Calu3 (cell line): Measurements from ENCODE around the gene OSMR. TPM values are rescaled to one million over a fixed set of nuclear protein-coding genes. Genes with fewer than 3 reads are reported as not detected.

Experiments
- BruUV-seq: library from RNA; stranded (reverse); fragments of 400-500 nt; replicated peaks from 2 replicates; lab custom pipeline; 2021; lab: Mats Ljungman, UMichigan
- CTCF ChIA-PET: fragments of 300-600 bp; sonication (Branson Sonifier 250); formaldehyde crosslinking; loops from one replicate; lab custom pipeline; 2022; ENCODE audit warnings: antibody characterized with exemption; lab: Charles Lee
- DNase-seq: peaks from one replicate; pipeline ENCODE4 v3.0.0; 2022
- H3K27ac Mint-ChIP-seq: one replicate; pipeline ENCODE4 v1.8.0; 2022; ENCODE audit warnings: mixed read lengths; ENCODE audit not compliant: unreplicated experiment
- H3K27me3 Mint-ChIP-seq: one replicate; pipeline ENCODE4 v1.8.0; 2022; ENCODE audit warnings: mixed read lengths; ENCODE audit not compliant: unreplicated experiment
- H3K36me3 Mint-ChIP-seq: one replicate; pipeline ENCODE4 v1.8.0; 2022; ENCODE audit warnings: mild to moderate bottlenecking, moderate library complexity, mixed read lengths; ENCODE audit not compliant: insufficient read depth, unreplicated experiment
- H3K4me1 Mint-ChIP-seq: one replicate; pipeline ENCODE4 v1.8.0; 2022; ENCODE audit warnings: mild to moderate bottlenecking, low read depth, mixed read lengths; ENCODE audit not compliant: unreplicated experiment
- H3K4me3 Mint-ChIP-seq: one replicate; pipeline ENCODE4 v1.8.0; 2022; ENCODE audit warnings: mild to moderate bottlenecking, low read depth, moderate library complexity, mixed read lengths; ENCODE audit not compliant: unreplicated experiment
- H3K9me3 Mint-ChIP-seq: one replicate; pipeline ENCODE4 v1.8.0; 2022; ENCODE audit warnings: low read depth, mixed read lengths; ENCODE audit not compliant: unreplicated experiment
- intact Hi-C: fragments of 100-400 bp; cut with micrococcal nuclease; formaldehyde crosslinking; loops from one replicate; pipeline ENCODE4 v1.10.0; 2022; ENCODE audit not compliant: unreplicated experiment
- total RNA-seq: library from RNA; stranded (reverse); gene quantifications from 2 replicates; pipeline ENCODE4 v1.2.3, GENCODE V29; 2022
- TF ChIP-seq, protein P1 (sequence below): fragments of 200-600 bp; IDR thresholded peaks from one replicate; pipeline ENCODE4 v1.8.0; 2022; ENCODE audit warnings: antibody characterized with exemption; ENCODE audit not compliant: unreplicated experiment

The OSMR gene
- total RNA-seq, 1 experiment from 2014 or later, result 76.4 TPM

DNA sequence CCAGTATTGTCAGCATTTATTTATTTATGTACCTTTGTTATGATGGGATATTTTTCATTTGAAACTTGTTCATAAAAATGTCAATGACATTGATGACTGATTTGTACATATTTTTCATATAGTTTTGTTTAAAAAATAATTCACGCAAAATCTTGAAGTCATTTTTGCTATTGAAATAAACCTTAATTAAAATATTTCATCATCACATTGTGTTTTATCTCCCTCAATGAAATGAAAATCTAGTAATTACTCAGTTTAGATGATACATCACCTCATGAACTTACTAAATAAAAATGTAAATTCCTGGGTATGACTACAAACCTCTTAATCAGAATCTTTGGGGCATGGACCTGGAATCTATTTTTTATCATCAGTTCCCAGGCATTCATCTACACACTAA lies 89.6 kb downstream of the OSMR start:
- DNase-seq, result no peak
- CTCF ChIA-PET, result no interaction called here
- H3K9me3 Mint-ChIP-seq, result no peaks in the 10 kb centered on the region
- intact Hi-C loops, result no loop called here
- H3K27ac Mint-ChIP-seq, result no peak overlapping the region
- H3K36me3 Mint-ChIP-seq, result peaks cover 27% of the 10 kb centered on the region
- TF ChIP-seq, protein P1, sequence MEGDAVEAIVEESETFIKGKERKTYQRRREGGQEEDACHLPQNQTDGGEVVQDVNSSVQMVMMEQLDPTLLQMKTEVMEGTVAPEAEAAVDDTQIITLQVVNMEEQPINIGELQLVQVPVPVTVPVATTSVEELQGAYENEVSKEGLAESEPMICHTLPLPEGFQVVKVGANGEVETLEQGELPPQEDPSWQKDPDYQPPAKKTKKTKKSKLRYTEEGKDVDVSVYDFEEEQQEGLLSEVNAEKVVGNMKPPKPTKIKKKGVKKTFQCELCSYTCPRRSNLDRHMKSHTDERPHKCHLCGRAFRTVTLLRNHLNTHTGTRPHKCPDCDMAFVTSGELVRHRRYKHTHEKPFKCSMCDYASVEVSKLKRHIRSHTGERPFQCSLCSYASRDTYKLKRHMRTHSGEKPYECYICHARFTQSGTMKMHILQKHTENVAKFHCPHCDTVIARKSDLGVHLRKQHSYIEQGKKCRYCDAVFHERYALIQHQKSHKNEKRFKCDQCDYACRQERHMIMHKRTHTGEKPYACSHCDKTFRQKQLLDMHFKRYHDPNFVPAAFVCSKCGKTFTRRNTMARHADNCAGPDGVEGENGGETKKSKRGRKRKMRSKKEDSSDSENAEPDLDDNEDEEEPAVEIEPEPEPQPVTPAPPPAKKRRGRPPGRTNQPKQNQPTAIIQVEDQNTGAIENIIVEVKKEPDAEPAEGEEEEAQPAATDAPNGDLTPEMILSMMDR, result no peak
- no TSS peak for BruUV-seq
- H3K4me3 Mint-ChIP-seq, result no peak overlapping the region
- no peaks in the 10 kb centered on the region for H3K4me1 Mint-ChIP-seq
- no peaks in the 10 kb centered on the region for H3K27me3 Mint-ChIP-seq

DNA sequence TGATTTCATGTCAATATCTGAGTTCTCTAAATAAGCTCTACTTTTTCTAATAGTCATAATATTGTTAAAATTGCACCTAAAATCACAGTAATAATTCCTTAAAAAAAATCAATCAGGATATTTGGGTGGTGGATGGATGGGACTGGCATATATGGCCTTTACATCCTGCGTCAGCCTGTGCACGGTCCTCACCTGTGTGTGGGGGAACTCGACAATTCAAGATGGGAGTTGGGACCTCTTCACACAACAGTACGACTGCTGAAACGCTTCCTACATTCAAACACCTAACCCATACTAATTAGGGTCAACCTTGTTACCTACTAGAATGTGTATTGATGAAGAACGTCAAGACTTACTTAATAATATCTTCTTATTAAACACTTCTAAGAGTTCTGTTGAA lies 90.5 kb downstream of the OSMR start:
- Mint-ChIP-seq H3K36me3 (peaks cover 27% of the 10 kb centered on the region), H3K9me3 (no peaks in the 10 kb centered on the region), H3K27ac (no peak overlapping the region), H3K4me3 (no peak overlapping the region), H3K4me1 (no peaks in the 10 kb centered on the region), H3K27me3 (no peaks in the 10 kb centered on the region)
- DNase-seq, result no peak
- no TSS peak for BruUV-seq
- TF ChIP-seq, protein P1, result no peak
- intact Hi-C loops, result no loop called here
- CTCF ChIA-PET, result no interaction called here

DNA sequence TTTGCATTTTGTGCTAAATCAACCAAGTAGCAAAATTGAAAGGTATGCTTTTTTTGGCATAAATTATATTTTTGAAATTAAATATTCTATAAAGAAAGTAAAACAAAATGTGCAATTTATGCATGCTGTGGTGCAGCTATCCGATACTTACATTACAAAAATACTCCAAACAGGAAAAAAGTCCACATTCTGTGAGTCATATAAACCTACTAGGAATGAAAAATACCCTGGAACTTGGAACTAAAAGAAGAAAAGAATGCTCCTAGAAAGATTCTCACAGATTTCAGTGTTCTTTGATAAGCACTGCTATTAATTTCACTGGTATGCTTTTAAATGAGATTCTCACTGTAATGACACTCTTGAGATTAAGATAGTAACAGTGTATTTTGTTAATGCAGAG lies 92.6 kb downstream of the OSMR start:
- no peak overlapping the region for H3K4me3 Mint-ChIP-seq
- CTCF ChIA-PET, result no interaction called here
- H3K4me1 Mint-ChIP-seq, result no peaks in the 10 kb centered on the region
- H3K9me3 Mint-ChIP-seq, result no peaks in the 10 kb centered on the region
- H3K27ac Mint-ChIP-seq, result no peak overlapping the region
- no peaks in the 10 kb centered on the region for H3K27me3 Mint-ChIP-seq
- BruUV-seq, result no TSS peak
- H3K36me3 Mint-ChIP-seq, result peaks cover 26% of the 10 kb centered on the region
- TF ChIP-seq, protein P1, result no peak
- intact Hi-C loops, result no loop called here
- no peak for DNase-seq

DNA sequence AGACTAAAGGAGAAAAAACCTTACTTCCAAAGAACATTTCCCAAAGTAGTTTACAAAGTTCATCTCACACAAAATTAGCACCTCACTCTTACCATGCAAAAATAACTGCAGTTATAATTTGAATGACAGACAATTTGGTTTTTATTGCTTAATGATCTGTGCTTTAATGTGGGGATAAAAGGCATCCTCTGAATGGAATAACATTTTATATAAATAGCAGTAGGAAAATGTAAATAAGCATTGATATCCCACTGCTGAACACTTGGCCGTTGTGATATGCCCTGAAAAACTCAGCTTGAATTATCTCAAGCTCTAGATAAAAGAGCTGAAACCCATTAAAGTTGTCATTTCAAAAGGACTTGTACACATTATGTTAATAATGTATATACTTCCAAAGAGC lies 93.2 kb downstream of the OSMR start:
- H3K4me1 Mint-ChIP-seq, result no peaks in the 10 kb centered on the region
- CTCF ChIA-PET, result no interaction called here
- H3K36me3 Mint-ChIP-seq, result peaks cover 23% of the 10 kb centered on the region
- intact Hi-C loops, result no loop called here
- H3K27me3 Mint-ChIP-seq, result no peaks in the 10 kb centered on the region
- TF ChIP-seq, protein P1, result no peak
- no peaks in the 10 kb centered on the region for H3K9me3 Mint-ChIP-seq
- no peak for DNase-seq
- BruUV-seq, result no TSS peak
- H3K27ac Mint-ChIP-seq, result no peak overlapping the region
- no peak overlapping the region for H3K4me3 Mint-ChIP-seq
